Measurements from ENCODE around the gene AK2.

Gene AK2

DNA sequence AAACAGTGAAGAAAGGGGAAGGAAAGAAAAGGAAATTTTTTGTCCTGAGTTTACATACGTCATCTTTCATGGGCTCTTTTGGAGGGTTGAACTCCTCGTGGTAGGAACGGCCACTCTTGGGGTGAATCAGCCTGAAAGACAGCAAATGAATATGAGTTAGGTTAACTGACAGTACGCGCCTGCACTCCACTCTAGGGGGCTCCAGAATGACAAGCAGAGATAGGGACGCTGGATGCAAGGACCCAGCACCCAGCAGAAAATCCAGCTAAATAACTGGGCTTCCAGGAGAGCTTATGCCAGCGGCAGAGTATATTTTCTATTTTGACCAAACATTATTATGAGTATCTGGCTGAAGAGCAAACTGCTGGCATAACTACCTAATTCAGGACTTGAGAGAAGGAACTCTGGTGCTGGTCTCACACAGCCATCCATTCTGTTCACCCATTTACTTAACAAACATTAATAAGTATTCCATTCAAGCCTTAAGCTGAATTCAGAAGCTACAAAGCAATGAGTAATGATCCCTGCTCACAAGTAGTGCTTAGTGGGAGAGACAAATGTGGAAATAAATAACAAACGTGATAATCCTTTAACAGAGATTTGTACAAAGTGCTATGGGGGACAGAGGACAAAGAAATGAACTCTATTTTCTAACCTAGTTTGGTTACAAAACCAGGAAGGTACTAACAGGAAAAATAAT, 22.1 kb downstream of the AK2 start:
- TF ChIP-seq POLR2A (IDR thresholded peaks at IDR 0.05; ENCODE audit: low read depth, low read length) (no peak), TAF1 (IDR thresholded peaks at IDR 0.05; ENCODE audit: low read depth, low read length) (no peak)
- no peak for FAIRE-seq

DNA sequence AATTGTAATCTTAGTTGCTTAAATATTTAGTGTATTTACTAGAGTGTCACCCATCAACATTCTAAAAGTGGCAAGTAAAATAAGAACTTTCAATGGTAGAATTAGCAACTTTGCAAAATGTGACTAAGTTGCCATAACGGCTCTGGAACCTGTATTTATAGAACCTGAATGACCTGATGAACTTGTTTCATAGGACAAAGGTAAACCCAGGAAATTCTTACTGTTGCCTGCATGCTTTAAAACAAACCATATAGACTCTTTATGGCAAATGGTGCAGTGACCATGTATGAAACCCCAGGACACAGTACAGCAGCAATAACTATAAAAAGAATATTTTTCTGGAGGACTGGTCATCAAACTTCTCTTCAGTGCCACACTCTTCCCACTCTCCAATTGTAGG, 22.9 kb downstream of the AK2 start:
- TF ChIP-seq POLR2AphosphoS5 (IDR thresholded peaks at IDR 0.05; ENCODE audit: low read depth, low read length) (no peak), SPI1 (IDR thresholded peaks at IDR 0.05; ENCODE audit: low read depth, low read length) (no peak), TAF1 (IDR thresholded peaks at IDR 0.05; ENCODE audit: low read depth, low read length) (no peak), PAX5 (IDR thresholded peaks at IDR 0.05; ENCODE audit: insufficient read depth, low read length, severe bottlenecking) (no peak), POLR2A (IDR thresholded peaks at IDR 0.05; ENCODE audit: low read depth, low read length) (no peak), POU2F2 (IDR thresholded peaks at IDR 0.05; ENCODE audit: low read depth, low read length) (no peak)
- DNase-seq (ENCODE audit: insufficient read length, low spot score) (no peak), FAIRE-seq (no peak)

More for the DNA sequence above, 22.1 kb downstream of the AK2 start:
- no peak for DNase-seq (ENCODE audit: insufficient read length, low spot score)

DNA sequence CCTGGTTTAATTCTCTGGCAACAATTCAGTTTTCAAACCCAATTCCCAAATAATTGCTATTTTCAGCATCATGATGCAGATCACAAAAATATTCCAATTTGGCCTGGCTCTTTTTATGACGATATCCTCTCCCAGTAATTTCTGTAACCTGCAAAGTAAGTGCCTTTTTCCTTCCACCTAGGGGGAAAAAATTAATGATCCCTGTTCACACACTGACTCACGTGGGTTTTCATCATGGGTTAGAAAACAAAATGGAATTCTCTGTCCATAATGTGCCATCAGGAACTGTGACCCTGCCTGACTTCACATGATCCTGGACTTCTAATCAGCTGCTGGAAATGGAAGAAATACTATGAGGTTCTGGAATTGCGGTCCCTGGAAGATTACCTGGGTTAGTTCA, 24.5 kb downstream of the AK2 start:
- DNase-seq (ENCODE audit: insufficient read length, low spot score) = no peak
- TF ChIP-seq SPI1 (IDR thresholded peaks at IDR 0.05; ENCODE audit: low read depth, low read length) = no peak
- TF ChIP-seq POLR2A (IDR thresholded peaks at IDR 0.05; ENCODE audit: low read depth, low read length) = no peak
- TF ChIP-seq PAX5 (IDR thresholded peaks at IDR 0.05; ENCODE audit: insufficient read depth, low read length, severe bottlenecking) = no peak
- no peak for TF ChIP-seq TAF1 (IDR thresholded peaks at IDR 0.05; ENCODE audit: low read depth, low read length)
- TF ChIP-seq POU2F2 (IDR thresholded peaks at IDR 0.05; ENCODE audit: low read depth, low read length) = no peak
- TF ChIP-seq POLR2AphosphoS5 (IDR thresholded peaks at IDR 0.05; ENCODE audit: low read depth, low read length) = no peak
- FAIRE-seq = no peak

DNA sequence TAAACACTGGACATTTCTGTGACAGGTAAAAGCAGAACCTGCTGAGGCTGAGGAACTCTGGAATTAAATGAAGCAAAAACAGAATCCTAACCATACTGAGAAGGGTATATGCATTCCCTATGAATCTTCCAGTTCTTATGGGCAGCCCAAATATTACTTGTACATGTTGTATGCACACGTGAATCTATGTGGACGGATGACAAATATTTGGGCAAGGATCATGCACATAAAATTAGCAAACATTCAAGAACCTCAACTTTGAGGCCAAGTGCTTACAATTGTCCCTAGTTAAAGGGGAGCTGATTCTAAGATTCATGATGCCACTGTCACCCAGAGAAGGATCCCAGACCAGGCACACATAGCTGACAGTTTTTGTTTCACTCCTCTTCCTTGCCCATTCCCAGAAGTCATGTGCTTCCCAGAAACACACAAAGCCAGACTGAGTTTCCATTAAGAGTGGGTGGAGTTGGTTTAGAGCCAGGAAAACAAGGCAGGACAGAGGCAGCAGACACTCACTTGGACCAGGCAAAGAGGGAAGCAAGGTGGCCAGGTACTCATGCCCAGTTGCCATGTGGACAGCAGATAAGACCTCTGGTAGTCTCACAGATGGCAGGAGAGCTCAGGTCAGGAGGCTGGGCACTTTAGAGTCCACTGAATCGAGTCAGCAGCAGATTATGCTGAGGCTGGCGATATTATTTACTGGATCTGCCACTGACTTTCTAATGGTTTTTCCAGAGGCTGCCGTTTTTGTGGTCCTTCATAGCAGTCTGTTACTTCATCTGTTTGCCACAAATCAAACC, 25.6 kb downstream of the AK2 start:
- TF ChIP-seq POU2F2 (IDR thresholded peaks at IDR 0.05; ENCODE audit: low read depth, low read length) = no peak
- TF ChIP-seq TAF1 (IDR thresholded peaks at IDR 0.05; ENCODE audit: low read depth, low read length) = no peak
- TF ChIP-seq PAX5 (IDR thresholded peaks at IDR 0.05; ENCODE audit: insufficient read depth, low read length, severe bottlenecking) = no peak
- no peak for TF ChIP-seq POLR2A (IDR thresholded peaks at IDR 0.05; ENCODE audit: low read depth, low read length)
- TF ChIP-seq SPI1 (IDR thresholded peaks at IDR 0.05; ENCODE audit: low read depth, low read length) = no peak
- no peak for TF ChIP-seq POLR2AphosphoS5 (IDR thresholded peaks at IDR 0.05; ENCODE audit: low read depth, low read length)
- DNase-seq (ENCODE audit: insufficient read length, low spot score) (no peak), FAIRE-seq (no peak)

DNA sequence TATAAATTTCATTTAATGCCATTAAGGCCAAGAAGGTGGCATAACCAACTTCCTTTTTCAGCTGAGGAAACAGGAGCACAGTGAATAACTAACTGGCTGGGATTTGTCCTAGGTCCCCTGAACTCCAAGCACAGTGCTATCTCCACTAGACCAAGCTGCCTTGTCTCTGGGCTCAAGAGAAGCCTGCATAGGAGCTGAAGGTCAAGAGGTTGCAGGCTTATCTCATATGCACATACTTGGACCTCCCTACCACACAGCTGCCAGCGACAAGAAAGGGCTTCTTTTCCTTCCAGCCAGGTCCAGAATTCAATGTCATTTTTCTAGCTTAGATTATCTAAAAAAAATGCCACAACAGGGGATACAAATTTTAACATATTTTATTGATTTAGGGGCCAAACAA, 27.1 kb downstream of the AK2 start:
- TF ChIP-seq POU2F2 (IDR thresholded peaks at IDR 0.05; ENCODE audit: low read depth, low read length) = no peak
- TF ChIP-seq PAX5 (IDR thresholded peaks at IDR 0.05; ENCODE audit: insufficient read depth, low read length, severe bottlenecking) = no peak
- TF ChIP-seq POLR2AphosphoS5 (IDR thresholded peaks at IDR 0.05; ENCODE audit: low read depth, low read length) = no peak
- TF ChIP-seq POLR2A (IDR thresholded peaks at IDR 0.05; ENCODE audit: low read depth, low read length) = no peak
- no peak for TF ChIP-seq TAF1 (IDR thresholded peaks at IDR 0.05; ENCODE audit: low read depth, low read length)
- TF ChIP-seq SPI1 (IDR thresholded peaks at IDR 0.05; ENCODE audit: low read depth, low read length) = no peak
- FAIRE-seq (no peak), DNase-seq (ENCODE audit: insufficient read length, low spot score) (no peak)

DNA sequence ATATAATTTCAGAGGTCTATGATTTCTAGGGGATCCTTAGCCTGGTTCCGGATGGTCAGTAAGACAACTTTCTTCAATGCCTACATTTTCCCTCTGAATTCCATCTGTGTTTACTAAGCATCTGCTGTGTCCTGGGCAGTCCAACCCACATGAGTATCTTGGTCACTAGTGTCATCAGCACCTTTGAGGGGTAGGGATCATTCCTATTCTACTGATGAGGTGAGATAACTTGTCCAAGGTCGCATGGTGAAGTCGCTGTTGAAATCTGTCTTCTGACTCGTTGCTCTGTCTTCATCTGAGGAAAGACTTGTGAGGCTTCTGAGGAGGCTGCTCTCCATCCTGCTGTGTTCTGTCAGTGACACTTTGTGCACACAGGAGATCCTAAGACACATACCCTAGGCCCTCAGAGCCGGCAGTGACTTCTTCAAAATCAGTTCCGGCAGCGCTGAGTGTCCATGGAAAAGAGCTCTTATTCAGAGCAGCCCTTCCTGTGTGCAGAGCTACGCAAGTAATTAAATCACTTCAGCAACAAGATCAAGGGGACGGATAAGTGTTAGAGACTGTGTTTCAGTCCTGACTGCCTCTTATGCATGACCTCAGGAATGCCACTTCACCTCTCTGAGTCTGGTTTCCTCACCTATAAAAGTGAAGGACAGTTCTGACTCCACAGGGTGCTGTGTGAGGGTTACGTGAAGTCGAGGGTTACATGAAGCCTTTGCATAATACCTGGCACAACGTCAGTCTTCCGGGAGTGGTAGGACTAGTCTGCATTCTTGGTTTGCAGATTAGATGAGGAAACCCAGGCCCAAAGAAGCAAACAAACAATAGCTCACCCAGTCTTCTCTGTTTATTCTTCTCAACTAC, 28.4 kb downstream of the AK2 start:
- FAIRE-seq = no peak
- TF ChIP-seq POLR2AphosphoS5 (IDR thresholded peaks at IDR 0.05; ENCODE audit: low read depth, low read length) = no peak
- no peak for TF ChIP-seq TAF1 (IDR thresholded peaks at IDR 0.05; ENCODE audit: low read depth, low read length)
- no peak for TF ChIP-seq POU2F2 (IDR thresholded peaks at IDR 0.05; ENCODE audit: low read depth, low read length)
- no peak for TF ChIP-seq PAX5 (IDR thresholded peaks at IDR 0.05; ENCODE audit: insufficient read depth, low read length, severe bottlenecking)
- TF ChIP-seq SPI1 (IDR thresholded peaks at IDR 0.05; ENCODE audit: low read depth, low read length) = no peak
- TF ChIP-seq POLR2A (IDR thresholded peaks at IDR 0.05; ENCODE audit: low read depth, low read length) = no peak
- DNase-seq (ENCODE audit: insufficient read length, low spot score) = no peak

DNA sequence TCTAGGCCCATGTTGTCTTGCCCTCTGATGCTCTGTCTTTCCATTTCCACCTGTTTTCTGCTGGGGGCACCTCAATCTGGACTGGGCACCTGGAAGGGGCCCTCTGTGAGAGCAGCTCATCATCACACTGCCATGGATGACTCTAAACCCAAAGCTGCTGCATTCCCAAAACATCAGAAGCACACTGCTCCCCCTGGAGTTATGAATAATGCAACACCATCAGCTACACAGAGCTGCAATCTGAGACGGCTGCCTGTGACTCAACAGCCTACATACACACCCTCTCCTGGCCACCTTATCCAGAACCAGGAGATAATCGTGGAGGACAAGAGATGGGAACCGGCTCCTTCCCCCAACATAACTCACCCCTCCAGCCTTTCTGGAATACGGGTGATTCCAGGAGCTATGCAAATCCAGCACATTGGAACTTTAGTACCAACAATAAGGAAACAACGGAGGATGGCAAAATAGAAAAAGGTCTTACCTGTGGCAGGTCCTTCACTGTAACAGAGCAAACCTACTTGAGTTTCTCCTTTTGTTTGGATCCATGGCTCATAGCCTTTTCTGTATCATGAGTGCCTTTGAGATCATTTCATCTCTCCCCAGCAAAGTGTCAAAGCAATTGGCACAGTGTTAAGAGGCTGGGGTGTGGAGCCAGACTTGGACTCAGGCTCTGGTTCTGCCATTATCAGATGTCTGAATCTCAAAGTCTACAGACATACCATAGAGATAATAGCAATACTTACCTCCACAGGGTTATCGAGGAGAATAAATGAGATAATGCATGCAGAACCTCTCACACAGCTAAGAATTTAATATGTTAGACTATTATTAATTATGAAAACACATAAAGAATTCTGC, 29.3 kb downstream of the AK2 start:
- TF ChIP-seq POLR2A (IDR thresholded peaks at IDR 0.05; ENCODE audit: low read depth, low read length) = no peak
- TF ChIP-seq POLR2AphosphoS5 (IDR thresholded peaks at IDR 0.05; ENCODE audit: low read depth, low read length) = no peak
- TF ChIP-seq TAF1 (IDR thresholded peaks at IDR 0.05; ENCODE audit: low read depth, low read length) = no peak
- no peak for TF ChIP-seq PAX5 (IDR thresholded peaks at IDR 0.05; ENCODE audit: insufficient read depth, low read length, severe bottlenecking)
- no peak for TF ChIP-seq POU2F2 (IDR thresholded peaks at IDR 0.05; ENCODE audit: low read depth, low read length)
- no peak for TF ChIP-seq SPI1 (IDR thresholded peaks at IDR 0.05; ENCODE audit: low read depth, low read length)
- no peak for FAIRE-seq
- DNase-seq (ENCODE audit: insufficient read length, low spot score) = no peak

DNA sequence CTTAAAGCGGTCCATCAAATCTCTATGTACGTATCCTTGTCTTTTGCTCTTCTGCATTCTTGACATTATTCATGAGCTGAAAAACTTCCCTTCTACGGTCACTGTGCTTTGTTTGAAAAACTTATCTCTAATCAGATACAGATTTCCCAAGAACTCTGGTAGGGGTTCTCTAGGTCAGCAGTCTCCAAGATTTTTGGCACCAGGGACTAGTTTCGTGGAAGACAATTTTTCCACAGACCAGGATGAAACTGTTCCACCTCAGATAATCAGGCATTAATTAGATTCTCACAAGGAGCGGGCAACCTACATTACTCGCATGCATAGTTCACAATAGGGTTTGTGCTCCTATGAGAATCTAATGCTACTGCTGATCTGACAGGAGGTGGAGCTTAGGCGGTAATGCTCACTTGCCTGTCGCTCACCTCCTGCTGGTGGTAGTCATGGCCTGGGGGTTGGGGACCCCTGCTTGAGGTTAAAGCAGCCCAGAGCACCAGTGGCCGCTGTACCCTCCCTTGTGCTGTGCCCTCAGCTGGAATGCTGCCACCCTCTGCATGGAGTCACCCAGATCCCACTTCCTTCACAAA, 30.8 kb downstream of the AK2 start:
- no peak for DNase-seq (ENCODE audit: insufficient read length, low spot score)
- FAIRE-seq = no peak
- no peak for TF ChIP-seq POU2F2 (IDR thresholded peaks at IDR 0.05; ENCODE audit: low read depth, low read length)
- no peak for TF ChIP-seq POLR2A (IDR thresholded peaks at IDR 0.05; ENCODE audit: low read depth, low read length)
- no peak for TF ChIP-seq SPI1 (IDR thresholded peaks at IDR 0.05; ENCODE audit: low read depth, low read length)
- no peak for TF ChIP-seq PAX5 (IDR thresholded peaks at IDR 0.05; ENCODE audit: insufficient read depth, low read length, severe bottlenecking)
- TF ChIP-seq TAF1 (IDR thresholded peaks at IDR 0.05; ENCODE audit: low read depth, low read length) = no peak
- TF ChIP-seq POLR2AphosphoS5 (IDR thresholded peaks at IDR 0.05; ENCODE audit: low read depth, low read length) = no peak
